Glomerular visceral epithelial cell (primary cell): Measurements from ENCODE around the gene ZSCAN22.
"Not testable (repeated sequence)": the region's sequence is repeated elsewhere in the genome, so short reads cannot be mapped to it uniquely, and the experiment has no call there.

Experiments
- DNase-seq: peaks from one replicate; pipeline ENCODE4 v3.0.0-alpha.2; 2016; ENCODE audit errors: extremely low spot score

The ZSCAN22 gene

GRCh38 chr19:58372311-58373133, 45.7 kb downstream of the ZSCAN22 start:
- no peak for DNase-seq

DNA sequence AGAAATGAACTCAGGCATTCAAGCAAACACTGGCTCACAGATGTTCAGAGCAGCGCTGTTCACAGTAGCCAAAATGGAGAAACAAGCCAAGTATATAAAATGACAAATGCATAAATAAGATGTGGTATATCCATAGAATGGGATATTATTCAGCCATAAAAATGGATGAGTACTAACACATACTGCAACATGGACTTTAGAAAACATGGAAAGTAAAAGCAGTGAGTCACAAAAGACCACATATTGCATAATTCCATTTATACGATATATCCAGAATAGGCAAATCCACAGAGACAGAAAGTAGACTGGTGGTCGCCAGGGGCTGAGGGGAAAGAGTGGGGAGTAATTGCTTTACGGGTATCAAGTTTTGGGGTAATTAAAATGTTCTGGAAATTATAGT, 47.4 kb downstream of the ZSCAN22 start:
- DNase-seq = no peak

DNA sequence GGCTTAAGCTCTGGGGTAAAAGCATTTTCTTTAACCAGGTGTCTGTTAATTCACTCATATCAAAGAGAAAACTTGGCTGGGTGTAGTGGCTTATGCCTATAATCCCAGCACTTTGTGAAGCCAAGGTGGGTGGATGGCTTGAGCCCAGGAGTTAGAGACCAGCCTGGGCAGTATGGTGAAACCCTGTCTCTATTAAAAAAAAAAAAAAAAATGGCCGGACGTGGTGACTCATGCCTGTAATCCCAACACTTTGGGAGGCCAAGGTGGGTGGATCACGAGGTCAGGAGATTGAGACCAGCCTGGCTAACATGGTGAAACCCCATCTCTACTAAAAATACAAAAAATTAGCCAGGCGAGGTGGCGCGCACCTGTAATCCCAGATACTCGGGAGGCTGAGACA, 49.9 kb downstream of the ZSCAN22 start:
- not testable (repeated sequence) for DNase-seq

GRCh38 chr19:58379246-58379645, 52.5 kb downstream of the ZSCAN22 start:
- DNase-seq = no peak

GRCh38 chr19:58380037-58380661, 53.4 kb downstream of the ZSCAN22 start:
- no peak for DNase-seq

- DNase-seq = peak; percentile 100
These were observed 54.1 kb downstream of the ZSCAN22 start, which contains the start of gene ZNF837 for GRCh38 chr19:58380662-58381459. ZNF837 (minus strand) TSS chr19:58381030; CDS start chr19:58369332, 11,698 bp downstream.

DNA sequence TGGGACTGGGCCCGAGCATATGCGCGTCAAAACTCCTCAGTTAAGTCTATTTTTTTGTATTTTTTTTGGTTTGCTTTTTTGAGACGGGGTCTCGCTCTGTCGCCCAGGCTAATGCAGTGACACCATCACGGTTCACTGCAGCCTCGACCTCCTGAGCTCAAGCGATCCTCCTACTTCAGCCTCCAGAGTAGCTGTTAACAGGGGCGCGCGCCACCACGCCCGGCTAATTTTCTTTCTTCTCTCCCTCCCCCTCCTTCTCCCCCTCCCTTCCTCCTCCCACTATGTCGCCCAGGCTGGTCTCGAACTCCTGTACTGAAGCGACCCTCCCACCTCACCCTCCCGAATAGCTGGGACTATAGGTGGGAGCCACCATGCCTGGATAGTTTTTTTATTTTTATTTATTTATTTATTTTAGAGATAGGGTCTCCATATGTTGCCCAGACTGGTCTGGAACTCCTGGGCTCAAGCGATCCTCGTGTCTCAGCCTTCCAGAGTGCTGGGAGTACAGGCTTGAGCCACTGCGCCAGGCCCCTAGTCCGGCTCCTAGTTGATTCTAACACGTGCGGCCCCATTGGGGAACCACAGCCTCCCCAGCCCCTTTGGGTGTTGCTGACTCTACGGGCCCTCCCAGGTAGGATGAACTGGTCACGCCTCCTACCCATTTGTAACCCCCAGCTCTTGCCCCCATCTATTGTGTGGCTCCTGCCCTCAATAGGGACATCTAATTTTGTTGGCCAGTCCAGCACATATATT, 54.8 kb downstream of the ZSCAN22 start:
- no peak for DNase-seq

- DNase-seq = no peak
These were observed 56.3 kb downstream of the ZSCAN22 start for GRCh38 chr19:58382997-58383603.

DNA sequence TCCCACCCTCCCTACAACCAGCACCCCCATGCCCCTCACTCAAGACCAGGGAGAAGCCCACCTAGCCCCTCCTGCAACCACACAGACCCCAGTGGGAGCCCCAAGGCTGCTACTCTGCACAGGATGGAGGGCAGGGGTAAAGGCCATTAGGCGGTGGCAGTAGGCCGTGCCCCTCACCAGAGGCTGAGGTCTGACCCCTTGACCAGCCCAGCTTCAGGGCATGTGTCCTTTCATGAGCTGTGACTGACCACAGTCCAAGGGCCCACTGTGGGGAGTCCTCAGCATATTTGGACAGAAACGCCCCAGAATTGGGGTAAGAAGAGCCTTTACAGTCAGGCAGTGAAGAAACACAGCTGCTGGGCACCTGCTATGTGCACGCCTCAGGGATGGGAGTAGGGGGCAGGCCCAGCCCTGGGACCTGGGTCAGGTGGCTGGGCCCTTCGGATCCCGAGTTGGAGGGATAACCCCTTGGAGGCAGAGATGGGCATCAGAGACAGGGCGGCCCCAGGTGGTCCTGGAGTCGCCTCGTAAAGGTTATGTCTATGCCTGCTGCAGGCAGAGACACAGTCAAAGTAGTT, 58.6 kb downstream of the ZSCAN22 start:
- no peak for DNase-seq

DNA sequence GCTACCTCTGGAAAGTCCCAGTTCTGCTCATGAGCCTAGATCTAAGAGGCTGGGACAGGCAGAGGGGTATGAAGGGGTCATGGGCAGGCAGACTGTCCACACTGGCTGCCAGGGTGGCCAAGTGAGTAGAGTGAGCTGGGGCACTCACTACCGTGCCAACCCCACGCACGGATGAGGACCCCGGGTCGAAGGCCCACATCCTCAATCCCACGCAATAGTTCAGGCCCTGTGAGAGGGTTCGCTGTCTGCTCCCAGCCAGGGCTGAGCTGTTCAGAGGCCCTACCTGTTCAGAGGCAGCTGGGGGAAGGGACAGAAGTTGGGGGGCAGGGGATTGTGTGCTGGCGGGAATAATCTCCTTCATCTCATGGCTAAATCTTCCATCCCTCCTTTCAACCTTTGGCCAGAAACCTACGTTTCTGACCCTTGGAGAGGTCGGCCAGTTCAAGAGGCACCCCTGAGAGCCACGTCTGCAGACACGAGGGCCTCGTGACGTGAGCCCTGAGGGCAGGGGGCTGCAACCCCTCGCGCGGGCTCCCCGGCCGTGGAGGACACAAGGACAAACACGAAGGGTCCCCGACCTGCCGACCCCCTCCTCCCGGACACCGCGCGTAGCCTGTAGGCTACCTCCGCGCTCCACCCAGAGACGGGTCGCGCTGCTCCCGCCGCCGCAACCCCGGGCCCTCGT, 59.2 kb downstream of the ZSCAN22 start:
- DNase-seq = no peak

- DNase-seq = peak; percentile 99
These were observed 60.0 kb downstream of the ZSCAN22 start, which contains the start of gene RPS5 for GRCh38 chr19:58386576-58387337. RPS5 (plus strand) TSS chr19:58387269; CDS start chr19:58388138, 869 bp downstream.

- DNase-seq = no peak
These were observed 60.8 kb downstream of the ZSCAN22 start for GRCh38 chr19:58387338-58388174.

DNA sequence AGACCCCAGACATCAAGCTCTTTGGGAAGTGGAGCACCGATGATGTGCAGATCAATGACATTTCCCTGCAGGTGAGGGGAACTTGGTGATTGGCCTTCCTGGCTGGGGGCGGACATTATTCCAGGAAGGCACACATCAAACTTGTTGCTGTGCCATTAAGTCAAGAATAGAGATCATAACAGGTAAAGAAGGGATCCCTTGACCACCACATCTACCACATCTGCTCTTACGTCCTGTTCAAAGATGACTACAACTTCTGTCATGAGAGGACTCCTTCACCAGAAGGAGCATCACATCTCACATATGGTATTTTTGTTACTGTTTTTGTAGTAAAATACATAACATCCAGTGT, 61.4 kb downstream of the ZSCAN22 start:
- DNase-seq = no peak
